ENCODE measurements around the gene SMG6.

SMG6 gene

DNA sequence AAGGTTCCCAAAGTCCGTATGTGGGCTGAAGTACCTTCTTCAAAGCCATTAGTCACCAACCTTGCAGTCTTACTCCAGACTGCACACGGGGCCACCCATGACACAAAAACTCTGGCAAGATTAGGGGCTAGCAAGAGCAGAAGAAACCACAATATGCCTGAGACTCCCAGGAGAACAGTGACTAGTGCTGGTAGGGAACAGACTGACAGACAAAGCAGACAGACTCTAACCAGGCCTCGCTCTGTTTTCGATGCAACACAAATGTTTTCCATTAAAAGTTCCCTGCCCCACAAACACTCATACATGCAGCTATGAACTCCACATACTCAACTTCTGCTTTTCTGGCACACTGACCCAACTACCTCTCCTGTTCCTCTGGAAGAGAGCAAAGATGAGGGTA is 146.5 kb downstream of the SMG6 start:
- no peak overlapping the region for H3K4me3 ChIP-seq (ENCODE audit: low read depth, low read length)
- DNase-seq (ENCODE audit: low read depth) = peak; percentile 83
- TF ChIP-seq MYC (IDR thresholded peaks at IDR 0.05; ENCODE audit: low read depth, low read length) (no peak), POLR2A (IDR thresholded peaks at IDR 0.05; ENCODE audit: extremely low read depth, insufficient read length) (no peak)
- TF ChIP-seq, protein P1, sequence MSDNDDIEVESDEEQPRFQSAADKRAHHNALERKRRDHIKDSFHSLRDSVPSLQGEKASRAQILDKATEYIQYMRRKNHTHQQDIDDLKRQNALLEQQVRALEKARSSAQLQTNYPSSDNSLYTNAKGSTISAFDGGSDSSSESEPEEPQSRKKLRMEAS (IDR thresholded peaks at IDR 0.05; ENCODE audit: low read depth, low read length) = no peak; the same call in 1 of the 2 replicates
- TF ChIP-seq, protein P2, sequence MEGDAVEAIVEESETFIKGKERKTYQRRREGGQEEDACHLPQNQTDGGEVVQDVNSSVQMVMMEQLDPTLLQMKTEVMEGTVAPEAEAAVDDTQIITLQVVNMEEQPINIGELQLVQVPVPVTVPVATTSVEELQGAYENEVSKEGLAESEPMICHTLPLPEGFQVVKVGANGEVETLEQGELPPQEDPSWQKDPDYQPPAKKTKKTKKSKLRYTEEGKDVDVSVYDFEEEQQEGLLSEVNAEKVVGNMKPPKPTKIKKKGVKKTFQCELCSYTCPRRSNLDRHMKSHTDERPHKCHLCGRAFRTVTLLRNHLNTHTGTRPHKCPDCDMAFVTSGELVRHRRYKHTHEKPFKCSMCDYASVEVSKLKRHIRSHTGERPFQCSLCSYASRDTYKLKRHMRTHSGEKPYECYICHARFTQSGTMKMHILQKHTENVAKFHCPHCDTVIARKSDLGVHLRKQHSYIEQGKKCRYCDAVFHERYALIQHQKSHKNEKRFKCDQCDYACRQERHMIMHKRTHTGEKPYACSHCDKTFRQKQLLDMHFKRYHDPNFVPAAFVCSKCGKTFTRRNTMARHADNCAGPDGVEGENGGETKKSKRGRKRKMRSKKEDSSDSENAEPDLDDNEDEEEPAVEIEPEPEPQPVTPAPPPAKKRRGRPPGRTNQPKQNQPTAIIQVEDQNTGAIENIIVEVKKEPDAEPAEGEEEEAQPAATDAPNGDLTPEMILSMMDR (IDR thresholded peaks at IDR 0.05; ENCODE audit: low read depth, low read length) = no peak

DNA sequence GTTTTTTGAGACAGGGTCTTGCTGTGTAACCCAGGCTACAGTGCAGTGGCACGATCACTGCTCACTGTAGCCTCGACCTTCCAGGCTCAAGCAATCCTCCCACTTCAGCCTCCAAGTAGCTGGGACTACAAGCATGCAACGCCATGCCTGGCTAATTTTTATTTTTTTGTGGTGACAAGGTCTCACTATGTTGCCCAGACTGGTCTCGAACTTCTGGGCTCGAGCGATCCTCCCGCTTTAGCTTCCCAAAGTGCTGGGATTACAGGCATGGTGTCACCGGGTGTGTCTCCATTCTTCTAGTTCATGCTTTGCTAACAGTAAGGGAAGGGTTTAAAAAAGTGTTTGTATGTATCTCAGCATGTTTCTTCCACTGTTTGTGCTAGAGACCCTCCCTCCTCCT is 146.9 kb downstream of the SMG6 start:
- TF ChIP-seq, protein P1 (IDR thresholded peaks at IDR 0.05; ENCODE audit: low read depth, low read length) = no peak
- TF ChIP-seq POLR2A (IDR thresholded peaks at IDR 0.05; ENCODE audit: extremely low read depth, insufficient read length) = no peak
- TF ChIP-seq MYC (IDR thresholded peaks at IDR 0.05; ENCODE audit: low read depth, low read length) = no peak
- TF ChIP-seq, protein P2 (IDR thresholded peaks at IDR 0.05; ENCODE audit: low read depth, low read length) = no peak
- DNase-seq (ENCODE audit: low read depth) = no peak
- H3K4me3 ChIP-seq (ENCODE audit: low read depth, low read length) = no peak overlapping the region

DNA sequence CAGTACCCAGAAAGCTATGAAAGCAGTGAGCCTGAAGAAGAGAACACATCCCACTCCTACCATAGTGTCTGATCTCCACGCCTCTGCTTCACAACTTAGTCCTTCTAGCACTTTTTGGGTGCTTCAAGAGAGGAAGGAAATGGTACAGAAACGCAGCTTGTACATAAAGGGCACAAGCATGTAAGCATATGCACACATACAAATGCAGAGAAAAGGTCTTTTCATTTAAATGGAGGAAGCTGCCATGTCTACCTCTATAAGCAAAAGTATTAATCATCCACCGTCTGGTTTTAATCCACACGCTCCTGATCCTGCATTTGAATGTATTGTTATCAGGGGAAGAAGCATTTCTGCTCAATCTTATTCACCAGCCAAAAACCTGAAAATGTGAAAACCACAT is 148.0 kb downstream of the SMG6 start:
- H3K4me3 ChIP-seq (ENCODE audit: low read depth, low read length) = no peak overlapping the region
- TF ChIP-seq, protein P2 (IDR thresholded peaks at IDR 0.05; ENCODE audit: low read depth, low read length) = no peak
- no peak for TF ChIP-seq MYC (IDR thresholded peaks at IDR 0.05; ENCODE audit: low read depth, low read length)
- no peak for TF ChIP-seq POLR2A (IDR thresholded peaks at IDR 0.05; ENCODE audit: extremely low read depth, insufficient read length)
- TF ChIP-seq, protein P1 (IDR thresholded peaks at IDR 0.05; ENCODE audit: low read depth, low read length) = no peak
- no peak for DNase-seq (ENCODE audit: low read depth)

DNA sequence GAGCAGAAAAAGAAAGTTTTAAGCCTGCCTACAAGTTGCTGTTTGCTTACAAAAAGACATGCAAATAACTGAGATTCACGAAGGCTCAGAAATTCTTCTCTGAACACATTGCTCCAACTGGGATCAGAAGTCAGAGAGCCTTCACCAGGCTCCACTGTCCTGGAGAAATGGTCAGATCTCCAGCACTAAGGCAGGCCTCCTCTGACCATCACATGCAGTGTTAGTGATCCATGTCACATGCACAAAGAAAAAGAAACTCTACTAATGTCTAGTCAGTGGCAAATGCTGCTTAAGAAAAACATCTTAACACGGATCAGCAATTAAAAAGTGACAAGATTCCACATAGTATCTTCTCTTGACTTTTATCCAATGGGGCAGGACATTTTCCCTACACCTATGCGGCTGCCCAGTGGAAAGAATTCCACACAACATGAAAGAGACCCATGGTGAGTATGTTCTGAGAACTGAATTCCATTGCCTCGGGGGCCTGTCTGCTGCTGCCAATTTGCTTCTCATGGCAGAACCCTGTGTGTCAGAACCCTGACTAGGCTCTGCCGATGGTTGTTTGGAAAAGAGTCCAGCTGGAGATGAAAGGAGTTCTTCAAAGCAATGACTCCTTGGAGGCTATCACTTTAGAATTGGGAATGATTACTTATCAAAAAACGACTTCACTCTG is 152.1 kb downstream of the SMG6 start:
- no peak for TF ChIP-seq MYC (IDR thresholded peaks at IDR 0.05; ENCODE audit: low read depth, low read length)
- no peak for DNase-seq (ENCODE audit: low read depth)

DNA sequence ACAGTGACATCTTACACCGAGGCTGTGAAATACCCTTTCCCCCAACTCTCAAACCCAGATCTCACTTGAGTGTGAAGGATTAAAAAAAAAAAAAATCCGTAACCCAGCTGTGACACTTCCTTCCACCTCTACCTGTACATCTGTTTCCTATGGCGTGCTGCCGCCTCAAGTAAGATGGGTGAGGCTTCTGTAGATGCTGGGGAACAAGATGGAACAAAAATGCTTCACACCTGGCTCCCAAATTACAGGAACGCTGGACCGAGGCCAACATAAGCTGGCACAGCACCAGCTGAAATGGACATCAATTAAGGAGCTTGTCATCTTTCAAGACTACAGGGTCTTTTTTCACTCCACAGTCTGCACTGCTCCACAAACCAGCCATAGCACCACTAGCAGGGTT is 152.8 kb downstream of the SMG6 start:
- H3K4me3 ChIP-seq (ENCODE audit: low read depth, low read length) = no peak overlapping the region
- DNase-seq (ENCODE audit: low read depth) = no peak
- TF ChIP-seq, protein P1 (IDR thresholded peaks at IDR 0.05; ENCODE audit: low read depth, low read length) = no peak
- no peak for TF ChIP-seq POLR2A (IDR thresholded peaks at IDR 0.05; ENCODE audit: extremely low read depth, insufficient read length)
- TF ChIP-seq MYC (IDR thresholded peaks at IDR 0.05; ENCODE audit: low read depth, low read length) = no peak
- TF ChIP-seq, protein P2 (IDR thresholded peaks at IDR 0.05; ENCODE audit: low read depth, low read length) = no peak

More for the DNA sequence above, 152.1 kb downstream of the SMG6 start:
- H3K4me3 ChIP-seq (ENCODE audit: low read depth, low read length) = no peak overlapping the region

DNA sequence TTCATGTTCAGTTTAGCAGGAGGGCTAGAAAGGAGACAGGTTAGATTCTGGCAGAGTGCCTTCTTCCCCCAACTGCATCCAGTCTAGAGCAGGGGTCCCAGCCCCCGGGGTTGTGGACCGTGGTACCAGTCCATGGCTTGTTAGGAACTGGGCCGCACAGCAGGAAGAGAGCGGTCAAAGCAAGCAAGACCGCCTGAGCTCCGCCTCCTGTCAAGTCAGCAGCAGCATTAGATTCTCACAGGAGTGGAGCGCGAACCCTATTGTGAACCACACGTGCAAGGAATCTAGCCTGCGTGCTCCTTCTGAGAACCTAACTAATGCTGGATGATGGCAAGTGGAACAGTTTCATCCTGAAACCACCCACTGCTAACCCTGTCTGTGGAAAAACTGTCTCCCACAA is 153.7 kb downstream of the SMG6 start:
- TF ChIP-seq, protein P1 (IDR thresholded peaks at IDR 0.05; ENCODE audit: low read depth, low read length) = no peak
- TF ChIP-seq, protein P2 (IDR thresholded peaks at IDR 0.05; ENCODE audit: low read depth, low read length) = no peak
- no peak overlapping the region for H3K4me3 ChIP-seq (ENCODE audit: low read depth, low read length)
- DNase-seq (ENCODE audit: low read depth) = no peak
